Osteoblast (primary cell): ENCODE measurements around the gene PLCB2. TPM values are rescaled to one million over a fixed set of nuclear protein-coding genes. Genes with fewer than 3 reads are reported as not detected.

ENCODE experiments used
- DNase-seq: peaks from one replicate; pipeline ENCODE4 v3.0.0; 2011; ENCODE audit warnings: low spot score, mixed read lengths; ENCODE audit not compliant: insufficient read length; ENCODE audit errors: missing footprints
- H2AFZ ChIP-seq: 2 replicates; pipeline ENCODE4 v1.6.0; 2011; ENCODE audit warnings: mild to moderate bottlenecking, low read length
- H3K27ac ChIP-seq: 2 replicates; pipeline ENCODE4 v1.5.1; 2011; ENCODE audit warnings: mild to moderate bottlenecking, low read depth, low read length, moderate library complexity
- H3K27me3 ChIP-seq: 2 replicates; pipeline ENCODE4 v1.6.0; 2012; ENCODE audit warnings: mild to moderate bottlenecking, control low read depth, inconsistent platforms, low read length, moderate library complexity; ENCODE audit not compliant: insufficient read depth
- H3K36me3 ChIP-seq: 2 replicates; pipeline ENCODE4 v1.5.1; 2011; ENCODE audit warnings: mild to moderate bottlenecking, low read length, control low read depth, moderate library complexity; ENCODE audit not compliant: insufficient read depth
- H3K4me1 ChIP-seq: 2 replicates; pipeline ENCODE4 v1.5.1; 2011; ENCODE audit warnings: mild to moderate bottlenecking, low read length, control low read depth, moderate library complexity; ENCODE audit not compliant: insufficient read depth
- H3K4me2 ChIP-seq: 2 replicates; pipeline ENCODE4 v1.6.0; 2011; ENCODE audit warnings: mild to moderate bottlenecking, low read length; ENCODE audit not compliant: insufficient read depth
- H3K4me3 ChIP-seq: fragments of 200-600 bp; sonication (generic); 3 replicates; pipeline ENCODE4 v1.5.1; 2012; ENCODE audit warnings: mild to moderate bottlenecking, low read length, inconsistent platforms; ENCODE audit not compliant: insufficient read depth
- H3K79me2 ChIP-seq: 2 replicates; pipeline ENCODE4 v1.6.0; 2012; ENCODE audit warnings: mild to moderate bottlenecking, low read length, control low read depth, inconsistent platforms; ENCODE audit not compliant: insufficient read depth
- H3K9me3 ChIP-seq: 2 replicates; pipeline ENCODE4 v1.5.1; 2011; ENCODE audit warnings: low read depth, low read length, control low read depth
- H4K20me1 ChIP-seq: 2 replicates; pipeline ENCODE4 v1.6.0; 2012; ENCODE audit warnings: mild to moderate bottlenecking, low read length, control low read depth; ENCODE audit not compliant: insufficient read depth
- total RNA-seq: library from RNA; depleted of rRNA; stranded (reverse); fragments of >200 nt; gene quantifications from 2 replicates; pipeline ENCODE4 v1.2.3, GENCODE V29; 2012
- TF ChIP-seq, protein P1 (sequence below): IDR thresholded peaks from 2 replicates; pipeline ENCODE4 v1.5.1; 2011; ENCODE audit warnings: mild to moderate bottlenecking, low read depth, low read length, moderate library complexity; ENCODE audit errors: extremely low read depth

The PLCB2 gene
- total RNA-seq, 1 donor: under 0.01 TPM

DNA sequence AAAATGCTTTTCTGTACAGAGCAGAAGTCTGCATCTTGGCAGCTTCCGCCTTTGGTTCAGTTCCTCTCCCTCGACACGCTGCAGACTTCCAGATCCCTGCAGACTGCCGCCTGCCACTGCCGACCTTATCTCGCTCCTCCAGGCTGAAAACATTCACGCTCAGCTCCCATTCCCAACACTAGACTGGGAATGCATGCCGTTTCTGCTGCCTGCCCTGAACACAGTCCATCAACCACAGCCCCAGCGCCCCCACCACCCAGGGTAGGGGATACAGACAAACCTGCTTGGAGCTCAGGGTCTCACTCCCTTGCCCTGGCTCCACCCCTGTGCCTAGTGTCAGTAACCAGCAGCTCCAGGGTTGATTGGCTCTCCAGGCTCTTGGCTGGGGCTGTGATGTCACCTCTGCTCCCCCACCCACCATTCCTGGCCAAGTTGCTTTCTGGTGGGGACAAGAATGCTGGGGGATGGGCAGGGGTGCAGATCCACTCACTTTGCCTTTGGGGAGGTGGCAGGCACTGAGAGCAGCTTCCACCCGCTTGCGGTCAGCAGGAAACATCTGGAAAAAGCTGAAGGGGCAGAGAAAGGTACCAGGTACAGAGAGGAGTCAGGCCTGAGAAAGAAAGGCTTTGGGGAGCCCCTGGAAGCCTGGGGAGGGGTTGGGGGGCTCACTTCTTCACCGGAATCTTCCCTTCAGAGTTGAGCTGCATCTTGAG lies 6.1 kb downstream of the PLCB2 start:
- no peaks in the 10 kb centered on the region for H3K36me3 ChIP-seq

DNA sequence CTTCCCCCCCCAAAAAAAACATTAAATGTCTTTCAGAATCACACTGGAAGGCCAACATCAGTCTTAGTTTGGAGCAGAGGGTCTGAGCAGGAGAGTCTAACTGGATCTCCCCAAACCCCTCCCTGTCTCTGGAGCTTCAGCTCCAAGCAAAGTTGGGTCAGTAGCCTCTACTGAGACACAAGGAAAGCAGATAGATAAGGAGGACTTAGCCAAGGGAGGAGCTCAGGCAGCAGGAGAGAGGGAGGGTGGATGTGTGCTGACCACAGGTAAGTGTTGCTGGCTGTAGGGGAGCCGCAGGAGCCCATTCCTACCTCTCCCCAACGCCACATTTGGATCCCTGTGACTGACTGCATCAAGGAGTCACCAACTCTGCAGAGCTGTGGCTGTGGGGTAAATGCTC lies 7.0 kb downstream of the PLCB2 start:
- Histone ChIP-seq H3K4me3 (no peak overlapping the region), H2AFZ (no peak overlapping the region), H3K9me3 (peaks cover 4% of the 10 kb centered on the region), H3K4me1 (no peaks in the 10 kb centered on the region), H3K79me2 (no peaks in the 10 kb centered on the region), H4K20me1 (no peaks in the 10 kb centered on the region), H3K4me2 (no peak overlapping the region), H3K27me3 (peaks cover 44% of the 10 kb centered on the region), H3K36me3 (no peaks in the 10 kb centered on the region), H3K27ac (no peak overlapping the region)
- TF ChIP-seq, protein P1, sequence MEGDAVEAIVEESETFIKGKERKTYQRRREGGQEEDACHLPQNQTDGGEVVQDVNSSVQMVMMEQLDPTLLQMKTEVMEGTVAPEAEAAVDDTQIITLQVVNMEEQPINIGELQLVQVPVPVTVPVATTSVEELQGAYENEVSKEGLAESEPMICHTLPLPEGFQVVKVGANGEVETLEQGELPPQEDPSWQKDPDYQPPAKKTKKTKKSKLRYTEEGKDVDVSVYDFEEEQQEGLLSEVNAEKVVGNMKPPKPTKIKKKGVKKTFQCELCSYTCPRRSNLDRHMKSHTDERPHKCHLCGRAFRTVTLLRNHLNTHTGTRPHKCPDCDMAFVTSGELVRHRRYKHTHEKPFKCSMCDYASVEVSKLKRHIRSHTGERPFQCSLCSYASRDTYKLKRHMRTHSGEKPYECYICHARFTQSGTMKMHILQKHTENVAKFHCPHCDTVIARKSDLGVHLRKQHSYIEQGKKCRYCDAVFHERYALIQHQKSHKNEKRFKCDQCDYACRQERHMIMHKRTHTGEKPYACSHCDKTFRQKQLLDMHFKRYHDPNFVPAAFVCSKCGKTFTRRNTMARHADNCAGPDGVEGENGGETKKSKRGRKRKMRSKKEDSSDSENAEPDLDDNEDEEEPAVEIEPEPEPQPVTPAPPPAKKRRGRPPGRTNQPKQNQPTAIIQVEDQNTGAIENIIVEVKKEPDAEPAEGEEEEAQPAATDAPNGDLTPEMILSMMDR: no peak
- peak; percentile 60 for DNase-seq

More for the DNA sequence above, 6.1 kb downstream of the PLCB2 start:
- H3K4me3 ChIP-seq: no peak overlapping the region
- H3K27me3 ChIP-seq: peaks cover 47% of the 10 kb centered on the region
- H3K9me3 ChIP-seq: peaks cover 4% of the 10 kb centered on the region
- H3K27ac ChIP-seq: no peak overlapping the region
- peak; percentile 51 for DNase-seq
- no peaks in the 10 kb centered on the region for H4K20me1 ChIP-seq
- TF ChIP-seq, protein P1: no peak
- no peak overlapping the region for H2AFZ ChIP-seq
- no peaks in the 10 kb centered on the region for H3K79me2 ChIP-seq
- H3K4me2 ChIP-seq: no peak overlapping the region
- H3K4me1 ChIP-seq: no peaks in the 10 kb centered on the region

DNA sequence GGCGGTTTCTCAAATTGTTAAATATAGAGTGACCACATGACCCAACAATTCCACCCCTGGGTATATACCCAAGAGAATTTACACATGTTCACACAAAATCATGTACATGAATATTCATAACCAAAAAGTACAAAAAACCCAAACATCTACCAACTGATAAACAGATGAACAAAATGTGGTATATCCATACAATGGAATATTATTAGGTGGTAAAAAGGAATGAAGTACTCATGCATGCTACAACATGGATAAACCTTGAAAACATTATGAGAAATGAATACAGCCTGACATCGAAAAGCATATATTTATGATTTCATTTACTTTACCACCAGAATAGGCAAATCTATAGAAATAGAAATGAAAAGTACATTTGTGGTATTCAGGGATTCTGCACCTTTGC lies 7.4 kb downstream of the PLCB2 start:
- DNase-seq: no peak
- no peak overlapping the region for H3K4me3 ChIP-seq
- H2AFZ ChIP-seq: no peak overlapping the region
- H4K20me1 ChIP-seq: no peaks in the 10 kb centered on the region
- H3K9me3 ChIP-seq: peaks cover 4% of the 10 kb centered on the region
- H3K36me3 ChIP-seq: no peaks in the 10 kb centered on the region
- H3K4me2 ChIP-seq: no peak overlapping the region
- no peak overlapping the region for H3K27ac ChIP-seq
- H3K27me3 ChIP-seq: peaks cover 43% of the 10 kb centered on the region
- TF ChIP-seq, protein P1: no peak
- no peaks in the 10 kb centered on the region for H3K79me2 ChIP-seq
- no peaks in the 10 kb centered on the region for H3K4me1 ChIP-seq

DNA sequence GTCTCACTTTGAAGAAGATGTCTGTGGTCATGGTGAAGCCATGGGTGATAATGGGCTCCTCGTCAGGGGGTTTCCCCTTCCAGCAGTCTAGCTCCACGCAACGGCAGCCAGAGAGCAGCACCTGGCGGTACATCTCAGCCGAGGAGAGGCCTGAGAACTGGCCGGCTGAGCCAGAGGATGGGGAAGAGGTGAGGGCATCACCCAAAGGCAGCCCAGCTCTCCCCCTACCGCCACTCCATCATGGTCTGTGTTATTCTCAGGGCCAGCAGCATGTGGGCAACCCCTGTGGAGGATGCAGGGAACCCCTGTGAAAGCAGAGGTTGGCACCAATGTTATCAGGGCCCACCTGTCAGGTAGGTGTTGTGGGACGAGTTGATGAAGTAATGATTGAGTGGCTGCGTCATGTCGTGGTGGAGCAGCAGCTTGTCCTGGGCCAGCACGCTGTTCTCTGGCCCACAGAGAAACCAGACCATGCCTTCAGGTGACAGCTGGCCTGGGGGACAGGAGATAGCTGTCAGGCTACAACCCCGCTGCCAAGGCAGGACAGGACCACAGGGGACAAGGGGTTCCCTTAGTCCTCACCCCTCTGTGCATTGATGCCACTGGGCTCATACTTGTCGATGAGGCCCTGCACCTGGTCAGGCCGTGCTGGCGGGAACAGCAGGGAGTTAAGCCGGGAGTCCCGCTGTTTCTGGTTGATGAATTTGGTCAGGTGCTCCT lies 9.4 kb downstream of the PLCB2 start:
- no peaks in the 10 kb centered on the region for H3K79me2 ChIP-seq
- TF ChIP-seq, protein P1: no peak

More for the DNA sequence above, 9.4 kb downstream of the PLCB2 start:
- no peak overlapping the region for H3K4me3 ChIP-seq
- H2AFZ ChIP-seq: no peak overlapping the region
- H3K36me3 ChIP-seq: no peaks in the 10 kb centered on the region
- H3K9me3 ChIP-seq: peaks cover 4% of the 10 kb centered on the region
- H3K4me1 ChIP-seq: no peaks in the 10 kb centered on the region
- peaks cover 48% of the 10 kb centered on the region for H3K27me3 ChIP-seq
- H4K20me1 ChIP-seq: no peaks in the 10 kb centered on the region
- peak; percentile 60 for DNase-seq
- no peak overlapping the region for H3K4me2 ChIP-seq
- no peak overlapping the region for H3K27ac ChIP-seq
